Activated effector memory CD4-positive, alpha-beta T cell treated with Interleukin-2 at 50 U/mL for 16 hours (primary cell): Measurements from ENCODE around the gene PEAK1.

Source experiments
- DNase-seq: peaks from one replicate; pipeline ENCODE4 v3.0.0-alpha.2; 2020

Gene PEAK1

GRCh38 chr15:77123854-77124253 lies 296.1 kb downstream of the PEAK1 start:
- DNase-seq = no peak

DNA sequence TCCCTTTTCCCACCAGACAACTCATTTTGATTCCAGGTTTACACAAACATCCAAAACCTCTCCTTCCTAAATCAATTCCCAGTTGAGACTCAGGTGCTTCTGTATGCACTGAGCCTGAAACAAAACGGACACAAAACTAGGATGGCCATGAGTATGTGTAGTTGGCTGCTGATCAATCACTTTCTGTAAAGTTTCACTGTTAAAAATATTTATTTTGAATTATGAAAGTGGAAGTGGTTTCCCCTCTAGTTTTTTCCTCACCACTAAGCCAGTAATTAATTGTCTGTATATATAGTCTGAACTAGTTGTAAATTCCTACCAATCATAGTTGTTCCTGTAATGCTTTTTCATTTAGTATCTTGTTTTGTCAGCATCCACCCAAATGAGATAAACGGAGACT lies 297.3 kb downstream of the PEAK1 start:
- DNase-seq = no peak

GRCh38 chr15:77121599-77121998 lies 298.3 kb downstream of the PEAK1 start:
- DNase-seq = no peak

DNA sequence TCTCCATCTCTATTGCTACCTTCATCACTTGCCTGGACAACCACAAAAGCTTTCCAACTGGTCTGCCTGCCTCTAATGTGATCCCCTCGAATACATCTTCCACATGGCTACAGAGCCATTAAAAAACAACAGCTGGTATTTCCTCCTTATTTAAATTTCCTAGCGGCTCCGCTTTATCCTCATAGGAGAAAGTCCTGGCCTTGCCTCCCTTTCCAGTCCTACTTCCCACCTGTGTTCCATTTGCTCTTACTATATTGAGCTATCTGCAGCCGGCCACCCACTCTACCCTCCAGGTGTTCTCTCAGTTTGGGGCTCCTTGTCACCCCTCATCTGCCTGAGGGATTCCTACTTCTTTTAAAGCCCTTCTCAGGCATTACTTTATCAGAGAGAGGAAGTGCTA lies 299.3 kb downstream of the PEAK1 start:
- DNase-seq = no peak

DNA sequence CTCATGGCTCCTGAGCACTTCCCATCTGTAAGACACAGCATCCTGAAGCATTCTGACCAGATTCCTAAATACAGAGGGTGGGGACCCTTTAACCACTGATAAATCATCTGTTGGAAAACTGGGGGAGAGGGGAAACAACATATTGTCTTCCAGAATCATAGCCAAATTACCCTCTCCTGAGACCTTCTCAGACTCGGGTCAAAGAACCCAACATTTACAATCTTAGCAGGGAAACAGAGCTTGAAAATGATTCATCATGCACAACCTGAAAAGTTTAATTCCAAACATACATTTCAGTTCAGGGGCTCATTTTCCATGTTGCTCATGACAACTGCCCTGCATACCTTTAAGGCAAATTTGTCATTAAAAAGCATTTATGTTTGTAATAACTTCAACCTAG lies 300.5 kb downstream of the PEAK1 start:
- no peak for DNase-seq

DNA sequence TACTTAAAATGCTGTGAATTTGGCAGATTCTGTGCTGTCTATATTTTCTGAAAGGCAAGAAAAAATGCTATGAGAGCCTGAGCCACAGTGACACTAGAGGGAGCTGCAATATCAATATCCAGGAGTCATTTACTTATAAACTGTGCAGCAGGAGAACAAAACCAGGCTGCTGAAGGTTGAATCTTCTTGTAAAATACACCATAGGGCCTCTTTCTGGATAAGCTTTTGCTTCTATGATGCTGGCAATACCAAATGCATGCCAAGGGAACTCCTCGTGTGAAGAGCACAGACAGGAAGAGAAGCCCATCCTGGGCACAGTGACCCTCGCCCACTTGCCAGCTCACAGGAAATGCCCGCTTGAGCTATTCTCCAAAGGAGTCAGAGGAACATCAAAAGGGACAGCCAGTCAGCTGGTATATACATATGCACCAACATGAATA lies 301.0 kb downstream of the PEAK1 start:
- DNase-seq = no peak

DNA sequence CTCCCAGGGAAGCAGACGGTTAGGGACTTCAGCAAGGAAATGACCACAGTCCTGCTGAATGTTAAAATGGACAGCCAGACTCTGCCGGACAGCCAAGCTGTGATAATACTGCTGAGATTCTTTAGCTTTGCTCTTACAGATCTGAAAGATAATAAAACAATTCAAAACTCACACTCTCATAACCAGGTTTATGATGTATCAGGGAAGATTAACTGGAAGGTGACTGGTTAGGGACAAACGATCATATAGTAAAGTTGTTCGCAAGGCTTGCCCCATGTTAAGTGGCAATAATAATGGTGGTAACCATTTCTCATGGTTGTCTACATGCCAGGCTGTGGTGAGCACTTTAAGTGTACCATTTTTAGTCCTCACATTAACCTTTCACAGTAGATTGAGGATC lies 304.7 kb downstream of the PEAK1 start:
- DNase-seq = no peak

DNA sequence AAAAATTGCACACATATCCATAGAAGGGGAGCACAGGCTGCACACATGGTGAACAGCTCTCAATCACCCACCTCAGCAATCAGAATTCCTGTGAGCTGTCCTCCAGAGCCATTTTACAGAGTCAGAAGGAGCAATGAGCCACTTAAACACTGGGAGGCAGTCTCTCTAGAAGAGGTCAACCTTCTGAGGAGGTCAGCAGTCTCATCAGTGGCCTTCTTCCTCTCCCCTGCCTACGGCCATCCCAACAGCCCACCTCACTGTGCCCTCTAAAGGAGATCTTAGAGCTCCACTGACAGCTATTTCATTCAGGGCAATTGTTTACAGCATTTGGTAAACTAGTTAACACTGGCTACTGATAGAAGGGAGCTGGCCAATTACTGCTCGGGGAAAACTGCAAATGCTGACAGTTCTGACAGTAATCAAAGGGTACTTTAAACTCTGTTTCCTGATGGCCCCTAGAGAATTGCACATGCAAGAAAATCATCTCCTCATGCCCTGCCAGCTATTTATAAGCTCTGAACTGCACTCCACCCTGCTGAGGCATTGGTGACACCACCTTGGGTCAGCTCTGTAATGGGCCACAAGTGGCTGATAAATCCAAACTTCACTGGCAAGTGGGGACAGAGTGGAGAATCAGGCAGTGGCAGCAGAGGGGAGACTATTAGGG lies 306.9 kb downstream of the PEAK1 start:
- no peak for DNase-seq

DNA sequence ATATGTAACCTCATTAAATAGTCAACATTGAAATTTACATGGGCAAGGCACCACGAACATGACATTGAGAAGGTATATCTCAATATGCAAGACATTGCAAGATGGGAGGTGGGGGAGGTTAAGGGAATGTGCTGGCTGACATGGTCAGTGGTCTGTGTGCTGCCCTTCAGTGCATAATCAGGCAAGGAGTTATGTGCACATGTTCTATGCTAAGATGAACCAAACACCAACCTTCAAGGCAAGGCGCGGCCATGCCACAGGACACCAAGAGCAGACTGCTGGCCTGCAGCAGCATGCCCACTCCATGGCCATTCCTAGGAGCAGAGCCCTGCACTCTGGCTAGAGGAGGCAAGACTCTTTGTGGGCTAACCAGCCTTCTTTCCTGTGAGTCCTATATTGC lies 308.1 kb downstream of the PEAK1 start:
- no peak for DNase-seq

- DNase-seq = no peak
These were observed 312.2 kb downstream of the PEAK1 start for GRCh38 chr15:77107531-77108355.

- DNase-seq = no peak
These were observed 312.8 kb downstream of the PEAK1 start for GRCh38 chr15:77107068-77107467.

DNA sequence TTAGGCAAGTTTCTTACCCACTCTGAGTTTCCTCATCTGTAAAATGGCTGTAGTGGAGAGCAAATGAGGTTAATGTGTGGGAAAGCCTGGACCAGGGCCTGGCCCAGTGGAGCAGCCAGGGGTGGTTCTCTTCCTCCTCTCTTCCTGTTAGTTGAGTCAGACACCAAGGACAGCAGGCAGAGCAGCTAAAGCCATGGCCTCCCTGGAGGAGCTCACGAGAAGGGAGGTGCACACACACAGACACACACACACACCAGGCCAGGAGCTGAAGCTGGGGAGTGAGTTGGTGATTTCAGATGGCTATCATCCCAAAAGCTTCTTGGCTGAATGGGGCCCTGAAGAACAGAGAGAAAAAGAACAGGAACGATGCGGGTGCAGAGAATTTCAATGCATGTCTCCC lies 315.7 kb downstream of the PEAK1 start:
- DNase-seq = no peak

- no peak for DNase-seq
These were observed 320.0 kb downstream of the PEAK1 start for GRCh38 chr15:77099741-77100463.

DNA sequence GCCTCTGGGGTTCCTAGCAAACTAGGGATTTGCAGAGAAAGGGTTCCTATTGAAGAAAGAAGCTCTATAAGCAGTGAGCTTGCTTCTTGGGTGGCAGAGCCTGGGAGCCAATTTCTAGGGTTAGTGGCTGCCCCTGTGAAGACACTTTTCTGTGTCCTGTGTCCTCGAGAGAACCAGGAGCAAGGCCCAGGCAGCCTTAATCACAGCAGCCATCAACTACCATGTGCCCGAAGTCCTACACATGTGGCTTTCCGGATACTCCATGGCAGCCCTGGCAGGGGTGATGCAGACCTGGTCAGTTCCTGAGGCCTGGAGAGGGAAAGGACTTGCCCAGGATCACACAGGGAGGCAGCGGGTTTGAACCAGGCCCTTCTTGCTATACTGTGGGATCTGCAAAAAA lies 321.3 kb downstream of the PEAK1 start:
- no peak for DNase-seq

- DNase-seq = no peak
These were observed 322.0 kb downstream of the PEAK1 start for GRCh38 chr15:77097921-77098320.

DNA sequence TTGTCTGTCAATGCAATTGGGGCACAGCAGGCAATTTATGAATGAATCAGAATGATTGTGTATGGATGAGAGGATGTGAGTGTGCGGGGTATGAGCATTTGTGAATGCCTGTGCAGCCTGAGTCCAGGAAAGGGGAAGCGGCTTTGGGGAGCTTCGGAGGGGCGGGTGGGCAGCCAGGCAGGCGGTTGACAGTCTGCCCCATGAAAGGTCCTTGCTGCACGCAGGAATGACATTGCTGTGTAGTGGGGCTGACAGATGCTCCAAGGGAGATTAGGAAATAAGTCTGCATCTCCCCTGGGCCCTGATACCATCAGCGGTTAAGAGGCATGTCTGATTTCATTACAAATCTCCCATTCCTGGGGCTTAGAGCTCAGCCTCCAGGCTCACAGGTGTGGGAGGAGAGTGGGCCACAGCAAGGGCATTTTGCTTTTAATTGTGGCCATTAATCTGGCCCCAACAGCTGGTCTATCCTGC lies 322.6 kb downstream of the PEAK1 start:
- no peak for DNase-seq

DNA sequence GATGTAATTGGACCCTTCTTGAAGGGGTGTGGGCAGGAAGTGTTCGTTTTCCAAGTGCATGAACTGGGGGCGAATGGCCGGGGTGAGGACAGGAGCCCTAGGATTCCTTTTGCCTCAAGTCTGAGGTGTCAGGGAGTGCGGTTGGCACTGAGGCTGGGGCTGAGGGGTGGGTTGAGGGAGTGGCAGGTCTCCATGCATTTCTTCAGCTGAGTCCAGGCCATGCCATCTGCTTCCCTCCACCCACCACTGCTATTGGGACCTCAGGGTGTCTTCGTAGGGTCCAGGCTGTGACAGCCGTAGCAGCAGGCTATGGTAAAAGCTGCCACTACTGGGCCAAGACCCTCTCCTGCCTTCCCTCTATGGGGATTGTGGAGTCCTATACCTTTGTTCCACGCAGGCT lies 323.4 kb downstream of the PEAK1 start:
- no peak for DNase-seq

- no peak for DNase-seq
These were observed 323.8 kb downstream of the PEAK1 start for GRCh38 chr15:77096138-77096537.

GRCh38 chr15:77094397-77095030 lies 325.4 kb downstream of the PEAK1 start:
- no peak for DNase-seq

DNA sequence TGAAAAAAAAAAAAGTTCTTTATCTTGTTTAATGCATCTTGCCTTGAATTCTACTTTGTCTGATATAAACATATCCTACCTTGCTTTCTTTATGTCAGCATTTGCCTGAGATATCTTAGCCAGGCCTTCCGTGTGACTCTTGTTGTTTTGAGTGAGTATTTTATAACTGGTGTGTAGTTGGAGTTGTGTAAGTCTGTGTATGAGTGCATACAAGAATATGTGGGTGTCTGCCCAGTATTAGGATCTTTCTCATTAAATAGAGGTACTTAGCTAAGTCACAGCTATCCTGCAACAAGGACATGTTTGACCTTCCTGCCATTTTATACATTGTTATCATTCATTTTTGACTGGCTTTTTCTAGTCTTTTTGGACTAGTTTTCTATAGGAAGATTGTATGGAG lies 326.5 kb downstream of the PEAK1 start:
- DNase-seq = no peak

DNA sequence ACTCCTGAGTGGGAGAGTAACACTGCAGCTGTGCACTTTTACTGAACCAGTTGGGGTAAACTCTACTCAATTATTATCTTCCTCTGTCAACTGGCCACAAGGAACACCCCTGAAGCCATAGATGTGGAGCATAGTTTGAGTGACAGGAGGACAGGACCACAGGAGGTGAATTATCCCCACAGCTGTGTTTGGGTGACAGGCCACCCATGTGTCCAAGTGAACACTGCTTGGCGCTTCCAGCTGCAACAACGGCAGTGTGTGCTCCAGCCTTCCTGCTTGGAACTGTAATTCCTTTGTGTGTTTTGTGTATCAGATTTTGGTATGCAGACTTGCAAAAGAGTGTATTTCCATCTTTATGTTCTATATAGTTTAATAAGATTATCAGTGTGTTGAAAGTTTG lies 328.8 kb downstream of the PEAK1 start:
- no peak for DNase-seq

DNA sequence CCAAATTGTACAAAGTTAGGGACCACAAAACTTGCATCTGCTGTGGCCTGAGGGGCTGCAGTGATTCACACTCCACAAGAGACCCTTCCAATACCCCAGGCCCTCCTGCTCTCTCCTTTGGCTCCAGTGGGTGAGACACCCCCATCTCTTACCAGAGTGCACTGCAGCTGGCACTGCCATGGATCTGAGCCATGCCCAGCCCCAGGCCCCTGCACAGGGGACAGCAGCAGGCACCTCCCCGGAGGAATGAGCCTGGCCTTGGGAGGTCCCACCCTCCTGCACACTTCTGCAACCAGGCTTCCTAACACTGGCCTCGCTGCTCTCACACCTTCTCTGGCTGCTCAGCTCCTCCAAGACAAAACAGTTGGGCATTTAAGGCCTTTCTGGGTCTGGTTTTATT lies 332.7 kb downstream of the PEAK1 start:
- DNase-seq = no peak

DNA sequence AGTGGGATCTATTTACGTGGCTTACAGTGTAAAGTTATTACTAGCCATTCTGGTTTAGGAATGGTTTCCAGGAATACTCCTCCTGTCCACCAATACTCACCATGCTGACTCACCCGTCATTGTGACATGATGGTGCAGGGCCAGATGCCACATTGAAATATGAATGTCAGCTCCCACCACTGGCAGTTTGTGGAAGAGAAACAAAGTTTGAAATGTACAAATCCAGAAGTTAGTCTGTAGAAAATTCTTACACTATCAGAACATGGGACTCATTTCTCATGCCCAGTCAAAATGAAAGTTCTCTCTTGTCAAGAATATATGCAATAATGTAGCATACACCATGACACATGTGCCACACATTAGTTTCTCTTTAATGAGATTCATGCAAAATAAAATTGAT lies 334.6 kb downstream of the PEAK1 start:
- no peak for DNase-seq
